GM06990 (cell line): ENCODE measurements around the gene EYA2.

ENCODE experiments used
- DNase-seq: peaks from one replicate; pipeline ENCODE4 v3.0.0-alpha.2; 2011; ENCODE audit not compliant: insufficient read length; ENCODE audit errors: extremely low read depth
- H3K27me3 ChIP-seq: replicated peaks from 2 replicates; pipeline ENCODE4 v1.6.0; 2011; ENCODE audit warnings: low read length; ENCODE audit not compliant: control insufficient read depth, insufficient read depth
- H3K36me3 ChIP-seq: 2 replicates; pipeline ENCODE4 v1.5.1; 2011; ENCODE audit warnings: low read length; ENCODE audit not compliant: control insufficient read depth, insufficient read depth
- H3K4me3 ChIP-seq: replicated peaks from 2 replicates; pipeline ENCODE4 v1.5.1; 2011; ENCODE audit warnings: low read depth, mild to moderate bottlenecking, control low read depth, low read length
- CTCF ChIP-seq: IDR thresholded peaks from 2 replicates; pipeline ENCODE4 v1.5.1; 2011; ENCODE audit warnings: low read length, control low read depth, mild to moderate bottlenecking, inconsistent platforms; ENCODE audit not compliant: insufficient read depth, poor library complexity, severe bottlenecking

EYA2 gene

GRCh38 chr20:47117371-47117770 lies 222.7 kb downstream of the EYA2 start:
- no peak for DNase-seq
- no peak overlapping the region for H3K4me3 ChIP-seq
- H3K36me3 ChIP-seq, result no peaks in the 10 kb centered on the region; the same call in none of the 2 replicates
- TF ChIP-seq CTCF, result no peak
- no peaks in the 10 kb centered on the region for H3K27me3 ChIP-seq

- no peaks in the 10 kb centered on the region; the same call in none of the 2 replicates for H3K36me3 ChIP-seq
- no peaks in the 10 kb centered on the region for H3K27me3 ChIP-seq
- TF ChIP-seq CTCF, result no peak
- no peak for DNase-seq
- H3K4me3 ChIP-seq, result no peak overlapping the region
These were observed 223.1 kb downstream of the EYA2 start for GRCh38 chr20:47117773-47118172.

GRCh38 chr20:47118206-47118605 lies 223.6 kb downstream of the EYA2 start:
- no peaks in the 10 kb centered on the region for H3K27me3 ChIP-seq
- no peak overlapping the region for H3K4me3 ChIP-seq
- no peak for DNase-seq
- no peak for TF ChIP-seq CTCF
- H3K36me3 ChIP-seq, result no peaks in the 10 kb centered on the region; the same call in none of the 2 replicates

- DNase-seq, result no peak
- Histone ChIP-seq H3K36me3 (no peaks in the 10 kb centered on the region; the same call in none of the 2 replicates), H3K27me3 (no peaks in the 10 kb centered on the region), H3K4me3 (no peak overlapping the region)
- no peak for TF ChIP-seq CTCF
These were observed 224.0 kb downstream of the EYA2 start for GRCh38 chr20:47118641-47119040.

GRCh38 chr20:47120346-47120936 lies 225.8 kb downstream of the EYA2 start:
- no peak for DNase-seq

More at GRCh38 chr20:47120346-47120936, 225.8 kb downstream of the EYA2 start:
- TF ChIP-seq CTCF, result no peak
- no peaks in the 10 kb centered on the region; the same call in none of the 2 replicates for H3K36me3 ChIP-seq
- no peaks in the 10 kb centered on the region for H3K27me3 ChIP-seq
- H3K4me3 ChIP-seq, result no peak overlapping the region
